ENCODE data around the gene MAP3K15.

DNA sequence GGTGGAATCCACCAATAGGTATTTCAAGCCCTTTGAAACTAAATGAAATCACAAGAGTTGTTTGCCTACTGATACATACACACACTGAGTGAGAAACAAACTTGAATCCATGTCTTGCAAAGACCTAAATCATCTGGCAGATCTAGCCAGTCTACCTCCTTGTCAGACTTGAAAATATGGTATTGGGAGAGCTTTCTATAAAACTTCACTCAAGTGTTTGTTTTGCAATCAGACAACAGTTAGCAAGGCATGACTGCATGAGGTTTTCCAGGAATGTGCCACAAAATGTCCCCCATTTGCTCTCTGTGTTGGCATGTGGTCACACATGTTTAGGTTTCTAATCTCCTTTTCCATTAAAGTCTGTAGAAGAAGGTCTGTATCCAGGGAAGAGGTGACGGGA is 52.4 kb downstream of the MAP3K15 start:
- no peak for TF ChIP-seq ZNF232 (CRISPR knock-in tag; IDR thresholded peaks at IDR 0.05)
- TF ChIP-seq, protein P1, sequence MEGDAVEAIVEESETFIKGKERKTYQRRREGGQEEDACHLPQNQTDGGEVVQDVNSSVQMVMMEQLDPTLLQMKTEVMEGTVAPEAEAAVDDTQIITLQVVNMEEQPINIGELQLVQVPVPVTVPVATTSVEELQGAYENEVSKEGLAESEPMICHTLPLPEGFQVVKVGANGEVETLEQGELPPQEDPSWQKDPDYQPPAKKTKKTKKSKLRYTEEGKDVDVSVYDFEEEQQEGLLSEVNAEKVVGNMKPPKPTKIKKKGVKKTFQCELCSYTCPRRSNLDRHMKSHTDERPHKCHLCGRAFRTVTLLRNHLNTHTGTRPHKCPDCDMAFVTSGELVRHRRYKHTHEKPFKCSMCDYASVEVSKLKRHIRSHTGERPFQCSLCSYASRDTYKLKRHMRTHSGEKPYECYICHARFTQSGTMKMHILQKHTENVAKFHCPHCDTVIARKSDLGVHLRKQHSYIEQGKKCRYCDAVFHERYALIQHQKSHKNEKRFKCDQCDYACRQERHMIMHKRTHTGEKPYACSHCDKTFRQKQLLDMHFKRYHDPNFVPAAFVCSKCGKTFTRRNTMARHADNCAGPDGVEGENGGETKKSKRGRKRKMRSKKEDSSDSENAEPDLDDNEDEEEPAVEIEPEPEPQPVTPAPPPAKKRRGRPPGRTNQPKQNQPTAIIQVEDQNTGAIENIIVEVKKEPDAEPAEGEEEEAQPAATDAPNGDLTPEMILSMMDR (IDR thresholded peaks at IDR 0.05): no peak
- TF ChIP-seq, protein P2, sequence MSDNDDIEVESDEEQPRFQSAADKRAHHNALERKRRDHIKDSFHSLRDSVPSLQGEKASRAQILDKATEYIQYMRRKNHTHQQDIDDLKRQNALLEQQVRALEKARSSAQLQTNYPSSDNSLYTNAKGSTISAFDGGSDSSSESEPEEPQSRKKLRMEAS (CRISPR knock-in tag; IDR thresholded peaks at IDR 0.05): no peak
- no peak for TF ChIP-seq GRHL2 (CRISPR knock-in tag; IDR thresholded peaks at IDR 0.05; ENCODE audit: insufficient replicate concordance, severe bottlenecking)
- no peak for TF ChIP-seq RELA (CRISPR knock-in tag; IDR thresholded peaks at IDR 0.05; ENCODE audit: borderline replicate concordance)
- no peak for TF ChIP-seq ZNF121 (CRISPR knock-in tag; IDR thresholded peaks at IDR 0.05)
- no peak for TF ChIP-seq TEAD4 (CRISPR knock-in tag; IDR thresholded peaks at IDR 0.05)
- TF ChIP-seq, protein P3, sequence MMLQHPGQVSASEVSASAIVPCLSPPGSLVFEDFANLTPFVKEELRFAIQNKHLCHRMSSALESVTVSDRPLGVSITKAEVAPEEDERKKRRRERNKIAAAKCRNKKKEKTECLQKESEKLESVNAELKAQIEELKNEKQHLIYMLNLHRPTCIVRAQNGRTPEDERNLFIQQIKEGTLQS (CRISPR knock-in tag; conservative IDR thresholded peaks at IDR 0.05): no peak
- TF ChIP-seq NR3C1 (CRISPR knock-in tag; conservative IDR thresholded peaks at IDR 0.05; ENCODE audit: low read depth): no peak
- TF ChIP-seq, protein P4, sequence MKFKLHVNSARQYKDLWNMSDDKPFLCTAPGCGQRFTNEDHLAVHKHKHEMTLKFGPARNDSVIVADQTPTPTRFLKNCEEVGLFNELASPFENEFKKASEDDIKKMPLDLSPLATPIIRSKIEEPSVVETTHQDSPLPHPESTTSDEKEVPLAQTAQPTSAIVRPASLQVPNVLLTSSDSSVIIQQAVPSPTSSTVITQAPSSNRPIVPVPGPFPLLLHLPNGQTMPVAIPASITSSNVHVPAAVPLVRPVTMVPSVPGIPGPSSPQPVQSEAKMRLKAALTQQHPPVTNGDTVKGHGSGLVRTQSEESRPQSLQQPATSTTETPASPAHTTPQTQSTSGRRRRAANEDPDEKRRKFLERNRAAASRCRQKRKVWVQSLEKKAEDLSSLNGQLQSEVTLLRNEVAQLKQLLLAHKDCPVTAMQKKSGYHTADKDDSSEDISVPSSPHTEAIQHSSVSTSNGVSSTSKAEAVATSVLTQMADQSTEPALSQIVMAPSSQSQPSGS (CRISPR knock-in tag; IDR thresholded peaks at IDR 0.05; ENCODE audit: borderline replicate concordance, low read depth): no peak
- no peak for TF ChIP-seq NFE2L1 (CRISPR knock-in tag; IDR thresholded peaks at IDR 0.05)
- no peak for TF ChIP-seq HMGA2 (CRISPR knock-in tag; IDR thresholded peaks at IDR 0.05)
- TF ChIP-seq CBFB (CRISPR knock-in tag; IDR thresholded peaks at IDR 0.05; ENCODE audit: low read depth): no peak

Data from WTC11 (cell line).